CD4-positive, alpha-beta memory T cell (primary cell): ENCODE data around the gene NEK1. TPM values are rescaled to one million over a fixed set of nuclear protein-coding genes. Genes with fewer than 3 reads are reported as not detected.
A peak's percentile ranks its signal among the peaks of the same experiment; 100 is the strongest.

Experiments used
- CTCF ChIA-PET: fragments of 350-600 bp; sonication (Branson Sonifier 250); formaldehyde crosslinking; loops from one replicate; lab custom pipeline; 2021; ENCODE audit warnings: inconsistent platforms; ENCODE audit not compliant: partially characterized antibody; lab: Charles Lee
- POLR2A ChIA-PET: fragments of 350-600 bp; sonication (Branson Sonifier 250); formaldehyde crosslinking; loops from one replicate; lab custom pipeline; 2021; ENCODE audit not compliant: partially characterized antibody; lab: Charles Lee
- DNase-seq, 5 donors: peaks; one replicate each; pipeline versions ENCODE4 v3.0.0 to v3.0.0-alpha.2; 2020 to 2022; ENCODE audit warnings: mixed read lengths in 1 of 5
- H3K27ac ChIP-seq: one replicate; pipeline ENCODE4 v1.7.0; 2013; ENCODE audit warnings: low read depth, low read length
- H3K27me3 ChIP-seq: 2 replicates; pipeline ENCODE4 v1.7.0; 2013; ENCODE audit warnings: mild to moderate bottlenecking, low read length, moderate library complexity; ENCODE audit not compliant: insufficient read depth
- H3K36me3 ChIP-seq: 2 replicates; pipeline ENCODE4 v1.7.0; 2013; ENCODE audit warnings: mild to moderate bottlenecking, low read length, moderate library complexity; ENCODE audit not compliant: insufficient read depth
- H3K4me1 ChIP-seq: 2 replicates; pipeline ENCODE4 v1.7.0; 2013; ENCODE audit warnings: mild to moderate bottlenecking, low read length, moderate library complexity; ENCODE audit not compliant: insufficient read depth
- H3K4me3 ChIP-seq, 2 donors: one replicate each; pipeline ENCODE4 v1.7.0; 2013; ENCODE audit warnings: low read length in 2 of 2, mild to moderate bottlenecking in 1 of 2
- H3K9me3 ChIP-seq, 2 donors: one replicate each; pipeline ENCODE4 v1.7.0; 2013; ENCODE audit warnings: low read length in 2 of 2, control low read depth in 1 of 2; ENCODE audit not compliant: control insufficient read depth in 1 of 2
- H3K27ac Mint-ChIP-seq, 7 donors: one replicate each; pipeline ENCODE4 v1.8.0; 2020 to 2021; ENCODE audit warnings: mixed read lengths in 7 of 7, mild to moderate bottlenecking in 6 of 7, inconsistent platforms in 3 of 7, moderate library complexity in 3 of 7
- H3K27me3 Mint-ChIP-seq, 2 donors: one replicate each; pipeline ENCODE4 v1.8.0; 2020 to 2021; ENCODE audit warnings: mixed read lengths in 2 of 2
- H3K36me3 Mint-ChIP-seq, 2 donors: one replicate each; pipeline ENCODE4 v1.8.0; 2020 to 2021; ENCODE audit warnings: mixed read lengths in 2 of 2, inconsistent platforms in 1 of 2, mild to moderate bottlenecking in 1 of 2
- H3K4me1 Mint-ChIP-seq, 4 donors: one replicate each; pipeline ENCODE4 v1.8.0; 2020 to 2021; ENCODE audit warnings: mixed read lengths in 4 of 4, mild to moderate bottlenecking in 1 of 4
- H3K4me3 Mint-ChIP-seq, 8 donors: one replicate each; pipeline ENCODE4 v1.8.0; 2020 to 2021; ENCODE audit warnings: mixed read lengths in 8 of 8, mild to moderate bottlenecking in 7 of 8, moderate library complexity in 6 of 8, inconsistent platforms in 3 of 8
- H3K9me3 Mint-ChIP-seq, 8 donors: one replicate each; pipeline ENCODE4 v1.8.0; 2020 to 2021; ENCODE audit warnings: mixed read lengths in 8 of 8, mild to moderate bottlenecking in 5 of 8, inconsistent platforms in 3 of 8, moderate library complexity in 1 of 8
- intact Hi-C: fragments of 100-400 bp; cut with micrococcal nuclease; formaldehyde crosslinking; loops from one replicate; pipeline ENCODE4 v1.15.1; 2023
- polyA plus RNA-seq, 2 donors: library from polyadenylated mRNA; unstranded; fragments of 300-500 nt; fragmentation: Illumina TruSeq; gene quantifications; one replicate each; pipeline ENCODE4 v1.2.3, GENCODE V29; 2021
- total RNA-seq, 2 experiments: library from RNA; stranded (reverse); gene quantifications; one replicate each; pipeline ENCODE4 v1.2.3, GENCODE V29; 2021

Gene NEK1
- total and polyA plus RNA-seq, 4 experiments from 2014 or later = 6.1 to 24.1 (median 13.9) TPM

GRCh38 chr4:169377367-169377766 lies 235.0 kb downstream of the NEK1 start:
- no peaks in the 10 kb centered on the region for H3K4me1 Mint-ChIP-seq
- no peak overlapping the region for H3K4me3 ChIP-seq
- no peaks in the 10 kb centered on the region for H3K36me3 ChIP-seq
- no peak overlapping the region for H3K27ac ChIP-seq
- DNase-seq = no peak
- H3K4me3 Mint-ChIP-seq = no peak overlapping the region
- CTCF ChIA-PET = no interaction called here
- no peaks in the 10 kb centered on the region for H3K4me1 ChIP-seq
- no peak overlapping the region for H3K27ac Mint-ChIP-seq
- H3K27me3 ChIP-seq = no peaks in the 10 kb centered on the region
- peaks cover 6 to 8% of the 10 kb centered on the region in 2 donors for H3K9me3 ChIP-seq
- H3K36me3 Mint-ChIP-seq = no peaks in the 10 kb centered on the region
- POLR2A ChIA-PET = no interaction called here
- intact Hi-C loops = no loop called here
- H3K9me3 Mint-ChIP-seq = peaks cover 0 to 50% (median 31%) of the 10 kb centered on the region in 8 donors
- no peaks in the 10 kb centered on the region for H3K27me3 Mint-ChIP-seq

DNA sequence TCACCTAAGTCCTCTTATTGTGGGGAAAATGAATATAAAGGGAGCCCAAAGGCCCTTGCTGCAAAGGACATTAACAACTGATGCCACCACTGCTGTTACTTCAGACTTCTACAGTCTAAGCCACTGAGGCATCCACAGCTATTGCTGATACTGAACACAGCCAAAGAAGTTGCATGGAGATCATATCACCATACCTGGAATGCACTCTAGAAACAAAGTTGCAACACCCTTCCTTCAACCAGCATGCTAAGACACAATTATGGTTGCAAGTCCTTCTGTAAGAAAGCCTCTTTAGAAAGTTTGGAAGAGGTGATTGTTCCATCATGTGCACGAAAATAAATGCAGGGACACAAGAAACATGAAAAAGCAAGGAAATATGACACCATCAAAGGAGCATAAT lies 236.0 kb downstream of the NEK1 start:
- Histone ChIP-seq H3K27me3 (no peaks in the 10 kb centered on the region), H3K36me3 (no peaks in the 10 kb centered on the region), H3K4me3 (no peak overlapping the region), H3K27ac (no peak overlapping the region), H3K9me3 (peaks cover 6 to 8% of the 10 kb centered on the region in 2 donors), H3K4me1 (no peaks in the 10 kb centered on the region)
- H3K4me3 Mint-ChIP-seq = no peak overlapping the region
- H3K4me1 Mint-ChIP-seq = no peaks in the 10 kb centered on the region
- ChIA-PET POLR2A (no interaction called here), CTCF (no interaction called here)
- no peak overlapping the region for H3K27ac Mint-ChIP-seq
- no peaks in the 10 kb centered on the region for H3K36me3 Mint-ChIP-seq
- H3K27me3 Mint-ChIP-seq = no peaks in the 10 kb centered on the region
- DNase-seq = no peak
- intact Hi-C loops = no loop called here
- peaks cover 0 to 50% (median 31%) of the 10 kb centered on the region in 8 donors for H3K9me3 Mint-ChIP-seq

DNA sequence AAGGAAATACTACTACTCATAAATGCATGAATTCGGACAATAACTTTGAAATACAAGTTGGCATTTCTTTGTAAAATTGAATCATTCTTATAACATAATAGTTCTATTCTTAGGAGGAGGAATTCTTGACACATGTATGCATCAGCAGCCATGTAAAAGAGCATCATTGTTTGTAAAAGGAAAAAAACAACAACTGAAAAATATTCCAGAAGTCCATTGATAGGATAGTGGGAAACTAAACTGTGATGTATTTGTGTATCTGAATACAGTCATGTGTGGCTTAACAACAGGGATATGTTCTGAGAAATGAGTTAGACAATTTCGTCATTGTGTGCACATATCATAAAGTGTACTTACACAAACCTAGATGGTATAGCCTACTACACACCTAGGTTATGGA lies 239.6 kb downstream of the NEK1 start:
- Histone ChIP-seq H3K27me3 (no peaks in the 10 kb centered on the region), H3K4me3 (no peak overlapping the region), H3K36me3 (no peaks in the 10 kb centered on the region), H3K27ac (no peak overlapping the region), H3K4me1 (no peaks in the 10 kb centered on the region), H3K9me3 (peaks cover 6 to 8% of the 10 kb centered on the region in 2 donors)
- POLR2A ChIA-PET = no interaction called here
- no peaks in the 10 kb centered on the region for H3K27me3 Mint-ChIP-seq
- H3K36me3 Mint-ChIP-seq = no peaks in the 10 kb centered on the region
- CTCF ChIA-PET = no interaction called here
- no peak overlapping the region for H3K4me3 Mint-ChIP-seq
- no peaks in the 10 kb centered on the region for H3K4me1 Mint-ChIP-seq
- intact Hi-C loops = no loop called here
- peaks cover 0 to 27% (median 20%) of the 10 kb centered on the region in 8 donors for H3K9me3 Mint-ChIP-seq
- DNase-seq = no peak
- no peak overlapping the region for H3K27ac Mint-ChIP-seq

DNA sequence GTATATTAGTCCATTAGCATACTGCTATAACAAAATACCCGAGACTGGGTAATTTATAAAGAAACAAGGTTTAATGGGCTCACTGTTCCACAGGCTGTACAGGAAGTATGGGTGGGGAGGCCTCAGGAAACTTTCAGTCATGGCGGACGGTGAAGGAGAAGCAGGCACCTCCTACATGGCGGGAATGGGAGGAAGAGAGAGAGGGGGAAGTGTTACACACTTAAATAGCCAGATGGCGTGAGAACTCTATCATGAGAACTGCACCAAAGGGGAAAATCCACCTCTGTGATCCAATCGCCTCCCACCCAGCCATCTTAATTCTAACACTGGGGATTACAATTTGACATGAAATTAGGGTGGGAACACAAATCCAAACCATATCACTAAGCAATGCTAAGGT lies 242.7 kb downstream of the NEK1 start:
- H3K4me1 Mint-ChIP-seq = no peaks in the 10 kb centered on the region
- no peak overlapping the region for H3K4me3 Mint-ChIP-seq
- H3K9me3 Mint-ChIP-seq = peaks cover 0 to 12% (median 7%) of the 10 kb centered on the region in 8 donors
- Histone ChIP-seq H3K27me3 (no peaks in the 10 kb centered on the region), H3K9me3 (no peaks in the 10 kb centered on the region), H3K4me3 (no peak overlapping the region), H3K4me1 (no peaks in the 10 kb centered on the region), H3K36me3 (no peaks in the 10 kb centered on the region), H3K27ac (no peak overlapping the region)
- no peak overlapping the region for H3K27ac Mint-ChIP-seq
- CTCF ChIA-PET = interaction anchor here (0.6 kb wide), 1 partner anchor 915 kb away, joined by 3 read pairs; no protein-coding TSS in a partner anchor
- POLR2A ChIA-PET = no interaction called here
- peaks cover 2 to 3% of the 10 kb centered on the region in 2 donors for H3K27me3 Mint-ChIP-seq
- intact Hi-C loops = no loop called here
- DNase-seq = no peak
- H3K36me3 Mint-ChIP-seq = no peaks in the 10 kb centered on the region

DNA sequence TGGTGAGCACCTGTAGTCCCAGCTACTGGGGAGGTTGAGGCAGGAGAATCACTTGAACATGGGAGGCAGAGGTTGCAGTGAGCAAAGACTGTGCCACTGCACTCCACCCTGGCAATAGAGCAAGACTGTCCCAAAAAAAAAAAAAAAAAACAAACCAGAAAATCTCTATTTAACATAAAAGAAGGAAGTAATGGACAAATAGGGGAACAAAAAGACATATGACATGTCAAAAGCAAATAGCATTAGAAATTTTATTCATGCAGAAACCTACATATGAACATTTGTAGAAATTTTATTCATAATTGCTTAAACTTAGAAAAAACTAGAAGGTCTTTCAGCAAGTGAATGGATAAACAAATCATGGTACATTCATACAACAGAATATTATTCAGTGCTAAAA lies 244.6 kb downstream of the NEK1 start:
- Histone ChIP-seq H3K27ac (no peak overlapping the region), H3K36me3 (no peaks in the 10 kb centered on the region), H3K4me3 (no peak overlapping the region), H3K27me3 (no peaks in the 10 kb centered on the region), H3K9me3 (no peaks in the 10 kb centered on the region), H3K4me1 (no peaks in the 10 kb centered on the region)
- ChIA-PET POLR2A (no interaction called here), CTCF (interaction anchor here (0.7 kb wide), 1 partner anchor 29 kb away, joined by 3 read pairs; no protein-coding TSS in a partner anchor)
- Mint-ChIP-seq H3K36me3 (no peaks in the 10 kb centered on the region), H3K27me3 (peaks cover 2 to 3% of the 10 kb centered on the region in 2 donors), H3K4me3 (no peak overlapping the region), H3K9me3 (peaks cover 0 to 13% (median 5%) of the 10 kb centered on the region in 8 donors), H3K4me1 (no peaks in the 10 kb centered on the region), H3K27ac (no peak overlapping the region)
- no peak for DNase-seq
- intact Hi-C loops = no loop called here

- ChIA-PET POLR2A (no interaction called here), CTCF (no interaction called here)
- no peak overlapping the region for H3K4me3 Mint-ChIP-seq
- no peak overlapping the region for H3K27ac ChIP-seq
- H3K36me3 Mint-ChIP-seq = no peaks in the 10 kb centered on the region
- no peaks in the 10 kb centered on the region for H3K4me1 Mint-ChIP-seq
- H3K27me3 Mint-ChIP-seq = peaks cover 3 to 7% of the 10 kb centered on the region in 2 donors
- peaks cover 0 to 13% (median 5%) of the 10 kb centered on the region in 8 donors for H3K9me3 Mint-ChIP-seq
- intact Hi-C loops = no loop called here
- no peaks in the 10 kb centered on the region for H3K9me3 ChIP-seq
- H3K4me3 ChIP-seq = no peak overlapping the region
- H3K4me1 ChIP-seq = no peaks in the 10 kb centered on the region
- no peak for DNase-seq
- no peaks in the 10 kb centered on the region for H3K27me3 ChIP-seq
- no peaks in the 10 kb centered on the region for H3K36me3 ChIP-seq
- no peak overlapping the region for H3K27ac Mint-ChIP-seq
Observed at GRCh38 chr4:169366821-169367220, 245.6 kb downstream of the NEK1 start.

- Mint-ChIP-seq H3K4me1 (no peaks in the 10 kb centered on the region), H3K27ac (peak overlapping the region in 1 of 7 donors; percentile 71), H3K4me3 (no peak overlapping the region), H3K9me3 (peaks cover 2 to 13% (median 5%) of the 10 kb centered on the region in 8 donors), H3K36me3 (no peaks in the 10 kb centered on the region), H3K27me3 (peaks cover 3 to 7% of the 10 kb centered on the region in 2 donors)
- Histone ChIP-seq H3K9me3 (no peaks in the 10 kb centered on the region), H3K27me3 (no peaks in the 10 kb centered on the region), H3K36me3 (no peaks in the 10 kb centered on the region), H3K4me3 (no peak overlapping the region), H3K4me1 (no peaks in the 10 kb centered on the region), H3K27ac (no peak overlapping the region)
- ChIA-PET CTCF (no interaction called here), POLR2A (no interaction called here)
- DNase-seq = no peak
- intact Hi-C loops = no loop called here
Observed at GRCh38 chr4:169362607-169363006, 249.8 kb downstream of the NEK1 start.

GRCh38 chr4:169361756-169362155 lies 250.6 kb downstream of the NEK1 start:
- Mint-ChIP-seq H3K36me3 (no peaks in the 10 kb centered on the region), H3K27ac (no peak overlapping the region), H3K4me3 (no peak overlapping the region), H3K27me3 (peaks cover 3 to 7% of the 10 kb centered on the region in 2 donors), H3K9me3 (peaks cover 2 to 13% (median 4%) of the 10 kb centered on the region in 8 donors), H3K4me1 (no peaks in the 10 kb centered on the region)
- Histone ChIP-seq H3K4me3 (no peak overlapping the region), H3K36me3 (no peaks in the 10 kb centered on the region), H3K4me1 (no peaks in the 10 kb centered on the region), H3K9me3 (no peaks in the 10 kb centered on the region), H3K27me3 (no peaks in the 10 kb centered on the region), H3K27ac (no peak overlapping the region)
- DNase-seq = no peak
- ChIA-PET POLR2A (no interaction called here), CTCF (no interaction called here)
- intact Hi-C loops = no loop called here
